SK-N-SH (cell line): ENCODE data around the gene SCN1B. TPM values are rescaled to one million over a fixed set of nuclear protein-coding genes. Genes with fewer than 3 reads are reported as not detected.

Source experiments
- CTCF ChIA-PET: fragments of 300-600, 350-600 bp; formaldehyde crosslinking; extraction: SDS; loops from one replicate; lab custom pipeline; 2021; lab: Yijun Ruan, JAX
- POLR2A ChIA-PET: fragments of 350-600 bp; sonication (Branson Sonifier 250); formaldehyde crosslinking; extraction: SDS; loops from one replicate; lab custom pipeline; 2020; ENCODE audit warnings: antibody characterized with exemption, inconsistent platforms; lab: Yijun Ruan, JAX
- DNase-seq: peaks from one replicate; pipeline ENCODE4 v3.0.0; 2012
- H2AFZ ChIP-seq: fragments of 200-600 bp; sonication (generic); 2 replicates; pipeline ENCODE4 v1.8.1; 2016; ENCODE audit warnings: antibody characterized with exemption, mild to moderate bottlenecking, low read depth
- H3F3A ChIP-seq: fragments of 200-600 bp; sonication (generic); replicated peaks from 2 replicates; pipeline ENCODE3; 2016; ENCODE audit warnings: antibody characterized with exemption, mild to moderate bottlenecking; ENCODE audit not compliant: insufficient read depth
- H3K27ac ChIP-seq, 2 experiments: fragments of 200-500 bp in 1 of 2; fragments of 200-600 bp in 1 of 2; sonication (Bioruptor generic) in 1 of 2; sonication (generic), shearing (Covaris generic) in 1 of 2; 2 replicates each; pipeline versions ENCODE4 v1.5.1 to v1.6.1; 2014 to 2016; ENCODE audit warnings: low read depth in 2 of 2, inconsistent platforms in 1 of 2, low read length in 1 of 2, mild to moderate bottlenecking in 1 of 2, mixed read lengths in 1 of 2
- H3K27me3 ChIP-seq: fragments of 200-600 bp; sonication (generic), shearing (Covaris generic); 2 replicates; pipeline ENCODE4 v1.6.1; 2016; ENCODE audit warnings: mixed run types; ENCODE audit not compliant: insufficient read depth
- H3K36me3 ChIP-seq, 2 experiments: fragments of 200-500 bp in 1 of 2; fragments of 200-600 bp in 1 of 2; sonication (Bioruptor generic) in 1 of 2; sonication (generic) in 1 of 2; replicated peaks in 1 of 2; 2 replicates each; pipeline versions ENCODE3 to v1.5.1; 2014 to 2016; ENCODE audit warnings: low read length in 1 of 2, mild to moderate bottlenecking in 1 of 2; ENCODE audit not compliant: insufficient read depth in 2 of 2, control insufficient read depth in 1 of 2
- H3K4me1 ChIP-seq, 2 experiments: fragments of 200-500 bp in 1 of 2; fragments of 200-600 bp in 1 of 2; sonication (Bioruptor generic) in 1 of 2; sonication (generic), shearing (Covaris generic) in 1 of 2; 2 replicates each; pipeline versions ENCODE4 v1.5.1 to v1.6.1; 2014 to 2016; ENCODE audit warnings: low read depth in 1 of 2, low read length in 1 of 2, mixed run types in 1 of 2; ENCODE audit not compliant: insufficient read depth in 2 of 2, control insufficient read depth in 1 of 2
- H3K4me2 ChIP-seq: fragments of 200-600 bp; sonication (generic), shearing (Covaris generic); 2 replicates; pipeline ENCODE4 v1.6.1; 2017; ENCODE audit warnings: mixed run types
- H3K4me3 ChIP-seq, 2 experiments: fragments of 200-500 bp in 1 of 2; fragments of 200-600 bp in 1 of 2; sonication (Bioruptor generic) in 1 of 2; sonication (generic), shearing (Covaris generic) in 1 of 2; 2 replicates each; pipeline versions ENCODE4 v1.5.1 to v1.8.1; 2014 to 2016; ENCODE audit warnings: low read depth in 2 of 2, inconsistent platforms in 1 of 2, low read length in 1 of 2, mild to moderate bottlenecking in 1 of 2, mixed read lengths in 1 of 2, moderate library complexity in 1 of 2
- H3K79me2 ChIP-seq: fragments of 200-600 bp; sonication (generic); 2 replicates; pipeline ENCODE4 v1.8.1; 2017; ENCODE audit warnings: mild to moderate bottlenecking; ENCODE audit not compliant: insufficient read depth
- H3K9ac ChIP-seq: fragments of 200-600 bp; sonication (generic); 2 replicates; pipeline ENCODE4 v1.6.1; 2017; ENCODE audit warnings: mixed run types
- H3K9me2 ChIP-seq: fragments of 200-600 bp; sonication (generic); 2 replicates; pipeline ENCODE4 v1.6.1; 2017; ENCODE audit warnings: mixed run types
- H3K9me3 ChIP-seq: fragments of 200-600 bp; sonication (generic); 2 replicates; pipeline ENCODE4 v1.6.1; 2017; ENCODE audit warnings: mixed run types, mild to moderate bottlenecking, moderate library complexity
- H4K20me1 ChIP-seq: fragments of 200-600 bp; sonication (generic); 2 replicates; pipeline ENCODE4 v1.6.1; 2017; ENCODE audit warnings: mild to moderate bottlenecking, mixed run types; ENCODE audit not compliant: insufficient read depth
- CHD2 ChIP-seq: fragments of 150-350 bp; IDR thresholded peaks from 2 replicates; pipeline ENCODE4 v1.6.1; 2018; ENCODE audit warnings: low read length; ENCODE audit not compliant: partially characterized antibody
- ELF1 ChIP-seq: IDR thresholded peaks from 2 replicates; pipeline ENCODE4 v1.4.0; 2012
- EP300 ChIP-seq, 2 experiments: IDR thresholded peaks; 2 replicates each; pipeline versions ENCODE4 v1.4.0 to v1.6.1; 2012; ENCODE audit warnings: borderline replicate concordance in 1 of 2, low read depth in 1 of 2, low read length in 1 of 2
- EZH2phosphoT487 ChIP-seq: fragments of 200-600 bp; sonication (generic); IDR thresholded peaks from 2 replicates; pipeline ENCODE4 v1.6.1; 2017; ENCODE audit warnings: low read depth, mixed run types, mild to moderate bottlenecking, antibody characterized with exemption, moderate library complexity, borderline replicate concordance
- GABPA ChIP-seq: IDR thresholded peaks from 2 replicates; pipeline ENCODE4 v1.4.0; 2012; ENCODE audit warnings: low read depth, mild to moderate bottlenecking
- IRF3 ChIP-seq: fragments of 150-350 bp; IDR thresholded peaks from 2 replicates; pipeline ENCODE4 v1.6.1; 2016; ENCODE audit warnings: mild to moderate bottlenecking, low read depth, low read length
- NFIC ChIP-seq: IDR thresholded peaks from 2 replicates; pipeline ENCODE4 v1.4.0; 2012; ENCODE audit warnings: borderline replicate concordance
- RCOR1 ChIP-seq: fragments of 150-350 bp; IDR thresholded peaks from 2 replicates; pipeline ENCODE4 v1.6.1; 2017; ENCODE audit warnings: antibody characterized with exemption, low read length
- REST ChIP-seq: IDR thresholded peaks from 2 replicates; pipeline ENCODE4 v1.6.1; 2012; ENCODE audit warnings: mild to moderate bottlenecking, low read depth, low read length, moderate library complexity
- RFX5 ChIP-seq: IDR thresholded peaks from 2 replicates; pipeline ENCODE4 v1.6.1; 2012; ENCODE audit warnings: mild to moderate bottlenecking, improper control_type of control experiment, low read length
- SIN3A ChIP-seq: IDR thresholded peaks from 2 replicates; pipeline ENCODE4 v1.6.1; 2012; ENCODE audit warnings: low read depth, mild to moderate bottlenecking, low read length, moderate library complexity, borderline replicate concordance
- WGBS: methylation state at CpG from one replicate; pipeline ENCODE4 v1.1.6; 2017; ENCODE audit warnings: low lambda C conversion rate; 5-methylcytosine and 5-hydroxymethylcytosine counted together
- polyA plus RNA-seq, 3 experiments: library from polyadenylated mRNA; depleted of rRNA; stranded (reverse); fragments of >200 nt; gene quantifications; 2 replicates each; pipeline ENCODE4 v1.2.3, GENCODE V29; 2012
- TF ChIP-seq, protein P1 (sequence below): IDR thresholded peaks from 2 replicates; pipeline ENCODE4 v1.4.0; 2012; ENCODE audit warnings: low read depth, borderline replicate concordance
- TF ChIP-seq, protein P2 (sequence below): IDR thresholded peaks from 2 replicates; pipeline ENCODE4; 2012
- TF ChIP-seq, protein P3 (sequence below): fragments of 200-600 bp; sonication (generic); IDR thresholded peaks from 2 replicates; pipeline ENCODE4 v1.6.1; 2017; ENCODE audit warnings: antibody characterized with exemption, mild to moderate bottlenecking, moderate library complexity
- TF ChIP-seq, protein P4 (sequence below): IDR thresholded peaks from 2 replicates; pipeline ENCODE4 v1.4.0; 2012; ENCODE audit warnings: low read depth, borderline replicate concordance

Gene SCN1B
- polyA plus RNA-seq, 1 of the 3 experiments (the other 2 are of a cell fraction): 10.5 TPM

DNA sequence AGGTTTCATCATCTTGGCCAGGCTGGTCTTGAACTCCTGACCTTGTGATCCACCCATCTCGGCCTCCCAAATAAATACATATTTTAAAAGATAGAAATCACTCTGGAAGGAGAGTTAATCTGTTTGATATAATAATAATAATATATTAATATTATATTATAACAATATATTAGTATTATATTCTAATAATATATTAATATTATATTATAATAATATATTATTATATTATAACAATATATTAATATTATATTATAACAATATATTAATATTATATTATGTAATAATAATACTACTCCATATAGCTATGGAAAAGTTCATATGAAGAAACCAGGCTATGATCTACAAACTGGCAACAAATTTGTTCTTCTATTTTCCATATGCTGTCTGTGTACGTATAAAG is 28.1 kb downstream of the SCN1B start:
- H3F3A ChIP-seq: no peaks in the 10 kb centered on the region
- no peaks in the 10 kb centered on the region for H3K4me1 ChIP-seq
- no peak overlapping the region for H2AFZ ChIP-seq
- H3K79me2 ChIP-seq: no peaks in the 10 kb centered on the region
- H4K20me1 ChIP-seq: no peaks in the 10 kb centered on the region
- no peaks in the 10 kb centered on the region for H3K36me3 ChIP-seq
- ChIA-PET CTCF (interaction anchor here (0.8 to 9.9 kb wide), 5 partner anchors 8 to 83 kb away, joined by 3 to 86 read pairs (median 7); partner anchors contain the start of genes HPN and LGI4), POLR2A (no interaction called here)
- H3K9me3 ChIP-seq: no peaks in the 10 kb centered on the region
- DNase-seq: no peak
- TF ChIP-seq IRF3 (no peak), RFX5 (no peak), ELF1 (no peak), REST (no peak), GABPA (no peak), EZH2phosphoT487 (no peak), EP300 (IDR thresholded peaks at IDR 0.05; ENCODE audit: borderline replicate concordance in 1 of 2, low read depth in 1 of 2, low read length in 1 of 2) (no peak), RCOR1 (no peak), SIN3A (no peak), CHD2 (no peak), NFIC (no peak)
- TF ChIP-seq, protein P1, sequence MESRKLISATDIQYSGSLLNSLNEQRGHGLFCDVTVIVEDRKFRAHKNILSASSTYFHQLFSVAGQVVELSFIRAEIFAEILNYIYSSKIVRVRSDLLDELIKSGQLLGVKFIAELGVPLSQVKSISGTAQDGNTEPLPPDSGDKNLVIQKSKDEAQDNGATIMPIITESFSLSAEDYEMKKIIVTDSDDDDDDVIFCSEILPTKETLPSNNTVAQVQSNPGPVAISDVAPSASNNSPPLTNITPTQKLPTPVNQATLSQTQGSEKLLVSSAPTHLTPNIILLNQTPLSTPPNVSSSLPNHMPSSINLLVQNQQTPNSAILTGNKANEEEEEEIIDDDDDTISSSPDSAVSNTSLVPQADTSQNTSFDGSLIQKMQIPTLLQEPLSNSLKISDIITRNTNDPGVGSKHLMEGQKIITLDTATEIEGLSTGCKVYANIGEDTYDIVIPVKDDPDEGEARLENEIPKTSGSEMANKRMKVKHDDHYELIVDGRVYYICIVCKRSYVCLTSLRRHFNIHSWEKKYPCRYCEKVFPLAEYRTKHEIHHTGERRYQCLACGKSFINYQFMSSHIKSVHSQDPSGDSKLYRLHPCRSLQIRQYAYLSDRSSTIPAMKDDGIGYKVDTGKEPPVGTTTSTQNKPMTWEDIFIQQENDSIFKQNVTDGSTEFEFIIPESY: no peak
- TF ChIP-seq, protein P2, sequence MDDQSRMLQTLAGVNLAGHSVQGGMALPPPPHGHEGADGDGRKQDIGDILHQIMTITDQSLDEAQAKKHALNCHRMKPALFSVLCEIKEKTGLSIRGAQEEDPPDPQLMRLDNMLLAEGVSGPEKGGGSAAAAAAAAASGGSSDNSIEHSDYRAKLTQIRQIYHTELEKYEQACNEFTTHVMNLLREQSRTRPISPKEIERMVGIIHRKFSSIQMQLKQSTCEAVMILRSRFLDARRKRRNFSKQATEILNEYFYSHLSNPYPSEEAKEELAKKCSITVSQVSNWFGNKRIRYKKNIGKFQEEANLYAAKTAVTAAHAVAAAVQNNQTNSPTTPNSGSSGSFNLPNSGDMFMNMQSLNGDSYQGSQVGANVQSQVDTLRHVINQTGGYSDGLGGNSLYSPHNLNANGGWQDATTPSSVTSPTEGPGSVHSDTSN: no peak
- TF ChIP-seq, protein P3, sequence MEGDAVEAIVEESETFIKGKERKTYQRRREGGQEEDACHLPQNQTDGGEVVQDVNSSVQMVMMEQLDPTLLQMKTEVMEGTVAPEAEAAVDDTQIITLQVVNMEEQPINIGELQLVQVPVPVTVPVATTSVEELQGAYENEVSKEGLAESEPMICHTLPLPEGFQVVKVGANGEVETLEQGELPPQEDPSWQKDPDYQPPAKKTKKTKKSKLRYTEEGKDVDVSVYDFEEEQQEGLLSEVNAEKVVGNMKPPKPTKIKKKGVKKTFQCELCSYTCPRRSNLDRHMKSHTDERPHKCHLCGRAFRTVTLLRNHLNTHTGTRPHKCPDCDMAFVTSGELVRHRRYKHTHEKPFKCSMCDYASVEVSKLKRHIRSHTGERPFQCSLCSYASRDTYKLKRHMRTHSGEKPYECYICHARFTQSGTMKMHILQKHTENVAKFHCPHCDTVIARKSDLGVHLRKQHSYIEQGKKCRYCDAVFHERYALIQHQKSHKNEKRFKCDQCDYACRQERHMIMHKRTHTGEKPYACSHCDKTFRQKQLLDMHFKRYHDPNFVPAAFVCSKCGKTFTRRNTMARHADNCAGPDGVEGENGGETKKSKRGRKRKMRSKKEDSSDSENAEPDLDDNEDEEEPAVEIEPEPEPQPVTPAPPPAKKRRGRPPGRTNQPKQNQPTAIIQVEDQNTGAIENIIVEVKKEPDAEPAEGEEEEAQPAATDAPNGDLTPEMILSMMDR: no peak
- TF ChIP-seq, protein P4, sequence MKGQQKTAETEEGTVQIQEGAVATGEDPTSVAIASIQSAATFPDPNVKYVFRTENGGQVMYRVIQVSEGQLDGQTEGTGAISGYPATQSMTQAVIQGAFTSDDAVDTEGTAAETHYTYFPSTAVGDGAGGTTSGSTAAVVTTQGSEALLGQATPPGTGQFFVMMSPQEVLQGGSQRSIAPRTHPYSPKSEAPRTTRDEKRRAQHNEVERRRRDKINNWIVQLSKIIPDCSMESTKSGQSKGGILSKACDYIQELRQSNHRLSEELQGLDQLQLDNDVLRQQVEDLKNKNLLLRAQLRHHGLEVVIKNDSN: no peak
- no peaks in the 10 kb centered on the region for H3K9me2 ChIP-seq
- no peak overlapping the region for H3K4me2 ChIP-seq
- no peak overlapping the region for H3K9ac ChIP-seq
- no peak overlapping the region for H3K4me3 ChIP-seq
- WGBS: 45% methylated on average over 2 of the region's 2 CpGs
- H3K27me3 ChIP-seq: peaks cover 49% of the 10 kb centered on the region
- H3K27ac ChIP-seq: no peak overlapping the region
